Renal pelvis (tissue), 12 donors: ENCODE results near the gene ALDH18A1. TPM values are rescaled to one million over a fixed set of nuclear protein-coding genes. Genes with fewer than 3 reads are reported as not detected.
"Not testable (repeated sequence)": the region's sequence is repeated elsewhere in the genome, so short reads cannot be mapped to it uniquely, and the experiment has no call there.

Source experiments
- DNase-seq: peaks from one replicate; pipeline ENCODE4 v3.0.0-alpha.2; 2013
- long read RNA-seq, 16 experiments: transcript quantifications; one replicate each; lab custom pipeline, GENCODE V29; 2026
- polyA plus RNA-seq, 3 donors: library from polyadenylated mRNA; unstranded; fragments of 120-200 nt; gene quantifications; one replicate each; pipeline ENCODE4 v1.2.1, GENCODE V29; 2013; ENCODE audit not compliant: insufficient read length in 3 of 3

Gene ALDH18A1
- polyA plus RNA-seq: 10 to 100 TPM; 72.7 to 82.9 (median 82.2) TPM
- long read RNA-seq, donor 1, transcript ALDH18A1-202 (18 exons, 3,359 nt): major isoform, 6 of 7 reads
- long read RNA-seq, donor 1, partial matches to known transcripts: 0 of 7 reads
- long read RNA-seq, donor 1, other reads (novel, unspliced or antisense): 0 of 7 reads
- long read RNA-seq, donor 2, transcript ALDH18A1-202 (18 exons, 3,359 nt): major isoform, 16 of 41 reads
- long read RNA-seq, donor 2, partial matches to known transcripts: 22 of 41 reads
- long read RNA-seq, donor 2, other reads (novel, unspliced or antisense): 0 of 41 reads
- long read RNA-seq, donor 3, transcript ALDH18A1-202 (18 exons, 3,359 nt): major isoform, 7 of 25 reads
- long read RNA-seq, donor 3, partial matches to known transcripts: 16 of 25 reads
- long read RNA-seq, donor 3, other reads (novel, unspliced or antisense): 0 of 25 reads
- long read RNA-seq, donor 4, transcript ALDH18A1-202 (18 exons, 3,359 nt): major isoform, 7 of 22 reads
- long read RNA-seq, donor 4, partial matches to known transcripts: 14 of 22 reads
- long read RNA-seq, donor 4, other reads (novel, unspliced or antisense): 0 of 22 reads
- long read RNA-seq, donor 5, transcript ALDH18A1-202 (18 exons, 3,359 nt): major isoform, 7 of 12 reads
- long read RNA-seq, donor 5, partial matches to known transcripts: 5 of 12 reads
- long read RNA-seq, donor 5, other reads (novel, unspliced or antisense): 0 of 12 reads
- long read RNA-seq, donor 6, transcript ALDH18A1-202 (18 exons, 3,359 nt): major isoform, 10 of 23 reads
- long read RNA-seq, donor 6, partial matches to known transcripts: 13 of 23 reads
- long read RNA-seq, donor 6, other reads (novel, unspliced or antisense): 0 of 23 reads
- long read RNA-seq, donor 7, transcript ALDH18A1-202 (18 exons, 3,359 nt): major isoform, 5 of 25 reads
- long read RNA-seq, donor 7, partial matches to known transcripts: 19 of 25 reads
- long read RNA-seq, donor 7, other reads (novel, unspliced or antisense): 0 of 25 reads
- long read RNA-seq, donor 8, partial matches to known transcripts: 0 of 4 reads
- long read RNA-seq, donor 8, other reads (novel, unspliced or antisense): 0 of 4 reads
- long read RNA-seq, donor 9, transcript ALDH18A1-202 (18 exons, 3,359 nt): major isoform, 18 of 32 reads
- long read RNA-seq, donor 9, partial matches to known transcripts: 14 of 32 reads
- long read RNA-seq, donor 9, other reads (novel, unspliced or antisense): 0 of 32 reads
- long read RNA-seq, donor 10, partial matches to known transcripts: 14 of 19 reads
- long read RNA-seq, donor 10, other reads (novel, unspliced or antisense): 0 of 19 reads
- long read RNA-seq, donor 11, transcript ALDH18A1-202 (18 exons, 3,359 nt): major isoform, 6 of 12 reads
- long read RNA-seq, donor 11, partial matches to known transcripts: 5 of 12 reads
- long read RNA-seq, donor 11, other reads (novel, unspliced or antisense): 0 of 12 reads
- long read RNA-seq, donor 12, transcript ALDH18A1-201 (18 exons, 3,337 nt): minor isoform, 5 of 53 reads
- long read RNA-seq, donor 12, transcript ALDH18A1-202 (18 exons, 3,359 nt): major isoform, 17 of 53 reads
- long read RNA-seq, donor 12, partial matches to known transcripts: 31 of 53 reads
- long read RNA-seq, donor 12, other reads (novel, unspliced or antisense): 0 of 53 reads
- long read RNA-seq, donor 13, partial matches to known transcripts: 21 of 21 reads
- long read RNA-seq, donor 13, other reads (novel, unspliced or antisense): 0 of 21 reads
- long read RNA-seq, donor 14: 0 reads
- long read RNA-seq, donor 15, transcript ALDH18A1-202 (18 exons, 3,359 nt): major isoform, 9 of 53 reads
- long read RNA-seq, donor 15, partial matches to known transcripts: 41 of 53 reads
- long read RNA-seq, donor 15, other reads (novel, unspliced or antisense): 0 of 53 reads
- long read RNA-seq, donor 16, partial matches to known transcripts: 12 of 18 reads
- long read RNA-seq, donor 16, other reads (novel, unspliced or antisense): 0 of 18 reads

GRCh38 chr10:95656291-95657164, at the start of gene ALDH18A1:
TSS of gene ALDH18A1 (minus strand) at chr10:95656711. CDS start at chr10:95653377, 3,334 bp downstream.
- peak; percentile 94 for DNase-seq

DNA sequence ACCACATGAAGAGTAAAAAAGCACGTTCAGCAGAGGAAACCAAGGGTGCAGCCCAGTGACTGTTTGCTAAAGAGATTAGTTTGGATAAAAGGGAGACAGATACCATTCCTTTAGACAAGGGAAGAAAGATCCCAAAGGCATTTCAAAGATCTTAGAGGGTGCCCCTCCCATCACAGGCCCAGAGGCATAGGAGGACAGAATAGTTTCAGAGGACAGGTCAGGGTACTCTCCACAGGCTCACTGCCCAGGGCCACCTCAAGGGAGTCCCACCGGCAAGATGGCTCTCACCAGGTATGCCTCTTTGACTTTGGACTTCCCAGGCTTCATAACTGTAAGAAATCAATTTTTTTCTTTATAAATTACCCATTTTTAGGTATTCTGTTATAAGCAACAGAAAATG, 41.9 kb upstream of the ALDH18A1 start:
- no peak for DNase-seq

- DNase-seq: no peak
Measured at GRCh38 chr10:95697429-95697828, 40.9 kb upstream of the ALDH18A1 start.

DNA sequence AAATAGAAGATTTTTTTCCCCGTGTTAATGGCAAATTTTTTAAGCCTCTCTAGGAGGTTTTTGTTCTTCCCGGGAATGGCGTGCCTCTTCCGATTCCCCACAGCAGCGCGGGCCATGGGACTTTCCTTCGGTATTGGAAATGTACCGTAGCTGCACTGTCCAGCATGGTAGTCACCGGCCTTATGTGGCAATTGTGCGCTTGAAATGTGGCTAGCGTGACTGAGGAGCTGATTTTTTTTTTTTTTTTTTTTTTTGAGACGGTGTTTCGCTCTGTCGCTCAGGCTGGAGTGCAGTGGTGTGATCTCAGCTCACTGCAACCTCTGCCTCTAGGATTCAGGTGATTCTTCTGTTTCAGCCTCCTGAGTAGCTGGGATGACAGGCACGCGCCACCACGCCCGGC, 38.2 kb upstream of the ALDH18A1 start:
- no peak for DNase-seq

DNA sequence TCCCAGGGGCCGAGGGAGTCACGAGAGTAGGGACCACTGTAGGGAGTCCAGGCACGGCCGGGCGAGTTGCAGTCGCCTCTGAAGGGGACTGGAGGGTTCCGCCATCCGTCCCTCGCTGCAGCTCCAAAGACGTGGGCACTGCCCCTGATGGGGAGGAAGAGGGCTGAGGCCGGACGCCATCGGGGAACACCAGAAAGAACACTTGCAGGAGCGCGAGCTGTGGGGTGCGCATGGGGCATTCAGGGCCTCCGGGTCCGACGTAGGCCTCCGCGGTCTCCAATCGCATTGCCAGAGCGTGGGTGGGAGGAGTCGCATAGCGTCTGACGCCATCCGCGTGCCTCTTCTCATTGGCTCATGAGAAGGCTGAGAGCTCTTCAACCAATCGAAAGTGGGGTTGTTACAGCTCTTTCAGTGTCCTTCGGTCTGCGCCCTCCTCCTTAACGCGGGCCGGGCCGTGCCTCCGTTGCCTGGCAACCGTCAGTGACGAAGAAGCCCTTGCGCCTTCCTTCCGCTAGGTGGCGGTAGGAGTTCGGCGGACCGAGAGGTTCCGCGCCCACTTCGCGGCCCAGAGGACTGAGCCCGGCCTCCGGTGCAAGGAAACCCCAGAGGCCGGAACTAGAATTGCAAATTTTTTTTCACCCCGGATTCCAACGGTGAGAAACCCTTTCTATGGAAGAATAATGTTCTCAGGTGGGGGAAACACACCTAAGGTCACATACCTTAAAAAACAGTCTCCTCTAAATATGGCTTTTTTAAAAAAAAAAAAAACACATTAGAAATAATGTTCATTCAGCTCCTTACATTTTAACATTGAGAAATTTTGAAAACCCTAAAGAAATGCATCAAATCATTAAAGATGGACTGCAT, 37.4 kb upstream of the ALDH18A1 start, which contains the start of gene TCTN3:
TCTN3 (minus strand) TSS at position 260 of the 867 bp plus-strand sequence; CDS start at position 232, 28 bp downstream.
- DNase-seq: peak; percentile 99

DNA sequence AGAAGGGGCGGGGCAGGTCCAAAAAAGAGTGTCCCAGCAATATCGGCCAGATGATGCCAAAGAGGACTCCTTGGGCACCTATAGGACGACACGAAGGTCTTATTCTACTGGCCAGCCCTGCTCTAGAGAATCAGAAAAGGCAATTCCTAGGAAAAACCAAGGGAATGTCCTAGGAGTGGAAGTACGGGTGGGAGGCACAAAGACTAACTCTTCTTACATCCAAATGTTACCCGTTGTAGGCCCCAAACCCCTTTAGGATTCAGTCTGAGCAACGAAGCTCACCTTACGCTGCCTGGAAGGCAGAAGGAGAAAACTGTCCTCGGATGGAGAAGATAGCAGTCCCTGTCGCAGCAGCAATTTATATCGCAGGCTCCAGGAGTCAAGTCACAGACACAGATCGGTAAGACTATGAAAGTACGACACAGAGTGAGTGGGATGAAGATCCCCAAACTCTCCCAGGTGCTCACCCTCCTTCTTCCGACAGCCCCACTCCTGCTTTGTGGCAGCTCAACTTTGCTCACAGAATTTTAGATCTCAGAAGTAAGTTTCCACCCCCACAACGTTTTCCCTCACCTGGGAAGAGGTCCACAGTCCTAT, 36.7 kb upstream of the ALDH18A1 start:
- peak; percentile 14 for DNase-seq

- no peak for DNase-seq
Measured at GRCh38 chr10:95691281-95691680, 34.8 kb upstream of the ALDH18A1 start.

DNA sequence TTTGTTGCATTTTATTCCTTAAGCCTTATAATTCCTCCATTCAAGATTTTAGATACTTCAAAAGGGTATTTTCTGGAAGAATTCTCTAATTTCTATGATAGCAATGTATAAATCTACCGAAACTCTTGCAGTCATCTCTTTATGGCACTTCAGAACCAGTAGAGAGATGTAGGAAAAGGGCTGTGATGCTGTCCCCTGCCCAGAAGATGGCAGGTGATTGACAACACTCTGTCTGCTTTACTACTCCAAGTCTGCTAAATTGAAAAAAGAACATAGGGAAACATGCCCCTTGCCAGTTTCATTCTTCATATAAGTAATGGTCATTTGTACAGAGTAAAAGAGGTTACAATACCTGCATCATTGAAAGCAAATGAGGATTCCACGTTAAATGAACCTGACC, 32.1 kb upstream of the ALDH18A1 start:
- no peak for DNase-seq

DNA sequence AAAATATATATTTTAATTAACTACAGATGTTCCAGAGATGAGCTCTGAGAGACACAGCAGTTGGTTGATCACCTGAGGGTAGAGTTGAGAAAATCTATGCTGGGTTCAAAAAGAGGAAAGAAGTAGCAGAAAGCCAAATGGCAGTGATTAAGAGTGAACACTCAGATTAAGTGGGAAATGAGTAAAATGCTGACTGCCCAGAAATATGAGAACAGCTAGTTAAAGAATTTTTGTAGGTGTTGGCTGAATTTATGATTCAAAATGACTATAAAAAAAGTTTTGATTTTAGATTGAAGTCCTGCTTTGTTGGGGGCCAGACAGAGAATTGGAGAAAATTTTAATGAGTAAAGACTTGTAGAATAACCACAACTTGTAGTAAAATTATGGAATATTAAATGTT, 27.5 kb upstream of the ALDH18A1 start:
- DNase-seq: no peak

GRCh38 chr10:95675403-95676116, 19.0 kb upstream of the ALDH18A1 start:
- DNase-seq: no peak

DNA sequence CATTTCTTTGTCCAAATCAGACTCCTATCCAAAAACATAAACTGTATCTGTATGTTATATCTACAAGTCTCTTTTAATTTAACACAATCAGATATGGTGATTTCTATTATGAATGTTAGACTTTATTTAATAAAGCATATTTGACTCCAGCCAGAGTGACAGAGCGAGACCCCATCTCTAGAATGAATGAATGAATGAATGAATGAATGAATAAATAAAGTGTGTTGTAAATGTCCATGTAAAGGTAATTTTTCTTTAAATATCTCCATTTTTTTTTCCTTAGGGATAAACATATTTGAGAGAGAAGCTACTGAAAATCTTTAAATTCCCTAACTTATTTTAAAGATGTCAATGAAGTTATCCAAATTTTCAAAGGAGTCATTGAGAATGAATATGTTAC, 18.1 kb upstream of the ALDH18A1 start:
- DNase-seq: no peak

DNA sequence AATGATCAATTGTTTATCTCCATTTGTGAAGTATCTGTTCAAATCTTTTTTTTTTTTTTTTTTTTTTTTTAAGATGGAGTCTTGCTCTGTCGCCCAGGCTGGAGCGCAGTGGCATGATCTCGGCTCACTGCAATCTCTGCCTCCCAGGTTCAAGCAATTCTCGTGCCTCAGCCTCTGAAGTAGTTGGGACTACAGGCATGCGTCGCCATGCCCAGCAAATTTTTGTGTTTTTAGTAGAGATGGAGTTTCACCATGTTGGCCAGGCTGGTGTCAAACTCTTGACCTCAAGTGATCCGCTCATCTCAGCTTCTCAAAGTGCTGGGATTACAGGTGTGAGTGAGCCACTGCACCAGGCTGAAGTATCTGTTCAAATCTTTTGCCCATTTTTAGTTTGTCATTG, 16.1 kb upstream of the ALDH18A1 start:
- not testable (repeated sequence) for DNase-seq

DNA sequence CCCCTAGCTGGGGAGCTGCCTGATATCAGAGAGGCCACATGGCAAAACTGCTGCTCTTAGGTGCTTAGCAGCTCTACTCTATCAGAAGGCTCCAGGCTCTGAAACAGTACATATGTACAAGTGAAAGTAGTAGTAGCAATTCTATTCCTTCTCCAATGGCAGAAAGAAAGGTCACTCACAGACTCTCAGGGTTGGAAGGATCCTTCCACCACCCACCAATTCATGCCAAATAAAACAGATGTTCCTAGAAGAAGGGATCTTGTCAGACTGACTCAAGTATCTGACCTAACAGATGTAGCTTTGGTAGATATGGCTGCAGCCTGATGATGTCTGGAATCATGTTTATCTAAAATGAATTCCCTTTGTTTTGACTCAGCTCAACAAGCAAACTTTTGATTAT, 8.0 kb upstream of the ALDH18A1 start:
- DNase-seq: no peak

DNA sequence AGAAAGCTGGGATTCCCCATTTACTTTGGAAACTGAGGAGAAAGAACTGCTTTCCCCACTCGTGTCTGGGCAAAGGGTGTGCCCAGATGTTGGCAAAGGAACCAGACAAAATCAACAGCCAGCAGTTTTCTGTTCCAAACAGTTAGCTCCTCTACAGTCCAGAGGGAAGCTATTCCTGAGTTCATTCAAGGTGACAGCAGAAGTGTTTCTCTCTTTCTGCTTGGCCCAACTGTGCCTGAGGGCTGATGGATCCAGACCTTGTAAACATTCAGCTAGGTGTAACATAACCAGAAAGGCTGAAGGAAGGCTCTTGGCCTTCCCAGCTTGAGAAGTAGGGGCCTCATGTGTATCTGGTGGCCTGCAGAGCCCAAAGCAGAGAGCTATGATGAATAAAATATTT, 7.0 kb upstream of the ALDH18A1 start:
- DNase-seq: no peak

GRCh38 chr10:95661818-95662217, 5.3 kb upstream of the ALDH18A1 start:
- DNase-seq: no peak

- peak; percentile 29 for DNase-seq
Measured at GRCh38 chr10:95660283-95660682, 3.8 kb upstream of the ALDH18A1 start.

DNA sequence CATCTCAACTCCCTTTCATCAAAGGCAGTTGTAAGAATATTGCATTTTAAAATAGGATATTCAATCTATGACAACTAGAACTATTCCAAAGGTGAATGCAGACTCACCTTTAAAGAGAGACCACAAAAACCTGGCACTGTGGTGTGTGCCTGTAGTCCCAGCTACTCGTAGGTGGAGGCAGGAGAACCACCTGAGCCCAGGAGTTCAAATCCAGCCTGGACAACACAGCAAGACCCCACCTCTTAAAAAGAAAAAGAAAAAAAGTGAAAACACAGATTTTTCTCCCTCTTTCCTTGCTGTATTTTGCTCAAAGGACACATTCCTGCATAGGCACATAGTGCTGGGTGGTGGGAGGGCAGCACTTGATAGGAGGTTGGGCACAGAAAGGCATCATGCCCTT, 739 bp upstream of the ALDH18A1 start:
- no peak for DNase-seq
